Suprapubic skin (tissue), 2 donors: ENCODE data around the gene PAEP.

Source experiments
- EP300 ChIP-seq: sonication (generic); formaldehyde crosslinking; IDR thresholded peaks from one replicate; pipeline ENCODE4 v1.6.1; 2017; ENCODE audit warnings: antibody characterized with exemption
- POLR2A ChIP-seq, 2 donors: fragments of 450-650 bp; IDR thresholded peaks; one replicate each; pipeline ENCODE4 v1.6.1; 2017; ENCODE audit warnings: antibody characterized with exemption in 2 of 2, mild to moderate bottlenecking in 2 of 2, moderate library complexity in 2 of 2

DNA sequence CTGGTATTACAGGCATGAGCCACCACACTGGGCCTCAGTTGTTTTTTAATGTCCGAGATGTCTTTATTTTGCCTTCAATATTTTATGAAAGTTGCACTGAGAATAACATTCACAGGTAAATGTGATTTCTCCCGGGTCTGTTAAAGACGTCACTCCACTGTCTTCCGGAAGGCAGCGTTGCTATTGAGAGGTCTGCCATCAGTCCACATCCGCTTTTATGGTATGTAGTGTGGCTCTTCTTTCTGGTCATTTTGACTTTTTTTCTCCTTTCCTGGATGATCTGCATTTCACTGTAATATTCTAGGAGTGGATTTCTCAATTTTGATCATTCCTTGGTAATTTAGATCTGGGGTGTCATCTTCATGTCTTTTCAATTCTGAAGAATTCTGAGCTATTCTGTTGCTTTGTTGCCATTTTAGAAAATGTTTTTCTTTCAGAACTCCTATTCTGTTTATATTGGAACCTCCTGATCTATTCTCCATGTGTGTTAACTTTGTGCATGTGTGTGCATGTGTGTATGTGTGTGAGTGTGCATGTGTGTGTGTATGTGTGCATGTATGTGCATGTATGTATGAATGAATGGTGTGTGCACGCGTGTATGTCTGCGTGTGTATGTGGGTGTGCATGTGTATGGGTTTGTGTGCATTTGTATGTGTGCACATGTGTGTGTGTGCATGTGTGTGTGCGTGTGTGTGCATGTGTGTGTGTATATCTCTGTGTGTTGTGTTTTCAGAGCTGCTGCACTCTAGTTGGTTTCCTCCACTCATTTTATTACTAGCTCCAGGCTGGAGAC lies 42.2 kb upstream of the PAEP start:
- TF ChIP-seq EP300 (no peak), POLR2A (IDR thresholded peaks at IDR 0.05) (no peak)
